OCI-LY7 (cell line): ENCODE results near the gene RNF125.

Source experiments
- CTCF ChIP-seq: fragments of 200-600 bp; sonication (generic); conservative IDR thresholded peaks from 2 replicates; pipeline ENCODE4 v1.5.1; 2014; ENCODE audit warnings: mild to moderate bottlenecking, antibody characterized with exemption, low read length, moderate library complexity, mixed read lengths
- EZH2phosphoT487 ChIP-seq: fragments of 200-600 bp; sonication (generic); IDR thresholded peaks from 2 replicates; pipeline ENCODE4 v1.6.1; 2018; ENCODE audit warnings: low read depth, borderline replicate concordance, mild to moderate bottlenecking, mixed run types, antibody characterized with exemption, low read length, moderate library complexity, mixed read lengths

GRCh38 chr18:32122039-32122438 lies 103.4 kb downstream of the RNF125 start:
- TF ChIP-seq CTCF (no peak), EZH2phosphoT487 (no peak)
